T-helper 1 cell treated with Interleukin-12 subunit alpha and Interleukin-12 subunit beta and Interleukin-4 antibody, amounts not matched to agents 30 μg/mL and 1 μg/mL, for 36 hours (primary cell): ENCODE results near the gene LRP1B.
"Not testable (repeated sequence)": the region's sequence is repeated elsewhere in the genome, so short reads cannot be mapped to it uniquely, and the experiment has no call there.

ENCODE experiments used
- H3K27ac Mint-ChIP-seq: one replicate; pipeline ENCODE4 v1.8.0; 2021; ENCODE audit warnings: mild to moderate bottlenecking, mixed read lengths
- H3K27me3 Mint-ChIP-seq: one replicate; pipeline ENCODE4 v1.8.0; 2021; ENCODE audit warnings: low read depth, mixed read lengths
- H3K36me3 Mint-ChIP-seq: one replicate; pipeline ENCODE4 v1.8.0; 2021; ENCODE audit warnings: low read depth, mixed read lengths
- H3K4me1 Mint-ChIP-seq: one replicate; pipeline ENCODE4 v1.8.0; 2021; ENCODE audit warnings: low read depth, mixed read lengths
- H3K4me3 Mint-ChIP-seq: one replicate; pipeline ENCODE4 v1.8.0; 2021; ENCODE audit warnings: mild to moderate bottlenecking, moderate library complexity, mixed read lengths
- H3K9me3 Mint-ChIP-seq: one replicate; pipeline ENCODE4 v1.8.0; 2021; ENCODE audit warnings: mixed read lengths

The LRP1B gene

DNA sequence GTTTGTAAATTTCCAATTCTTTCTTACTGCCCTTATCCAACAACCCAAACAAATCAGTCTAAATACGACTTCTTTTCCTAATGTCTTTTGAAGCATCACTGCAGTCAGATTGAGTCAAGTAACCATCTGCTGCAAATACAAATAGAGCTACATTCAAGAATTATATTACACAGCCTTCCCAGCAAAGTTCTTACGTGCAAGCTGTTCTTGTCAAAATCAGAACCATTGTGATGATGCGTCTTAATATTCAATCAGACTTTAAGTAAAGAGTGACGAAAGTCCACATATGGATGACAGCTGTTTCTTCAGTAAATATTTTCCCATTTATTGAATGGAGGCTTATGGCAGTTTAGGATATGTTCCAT, 943.8 kb downstream of the LRP1B start:
- Mint-ChIP-seq H3K36me3 (no peaks in the 10 kb centered on the region), H3K4me1 (no peaks in the 10 kb centered on the region), H3K27me3 (no peaks in the 10 kb centered on the region), H3K4me3 (no peak overlapping the region), H3K9me3 (no peaks in the 10 kb centered on the region), H3K27ac (no peak overlapping the region)

DNA sequence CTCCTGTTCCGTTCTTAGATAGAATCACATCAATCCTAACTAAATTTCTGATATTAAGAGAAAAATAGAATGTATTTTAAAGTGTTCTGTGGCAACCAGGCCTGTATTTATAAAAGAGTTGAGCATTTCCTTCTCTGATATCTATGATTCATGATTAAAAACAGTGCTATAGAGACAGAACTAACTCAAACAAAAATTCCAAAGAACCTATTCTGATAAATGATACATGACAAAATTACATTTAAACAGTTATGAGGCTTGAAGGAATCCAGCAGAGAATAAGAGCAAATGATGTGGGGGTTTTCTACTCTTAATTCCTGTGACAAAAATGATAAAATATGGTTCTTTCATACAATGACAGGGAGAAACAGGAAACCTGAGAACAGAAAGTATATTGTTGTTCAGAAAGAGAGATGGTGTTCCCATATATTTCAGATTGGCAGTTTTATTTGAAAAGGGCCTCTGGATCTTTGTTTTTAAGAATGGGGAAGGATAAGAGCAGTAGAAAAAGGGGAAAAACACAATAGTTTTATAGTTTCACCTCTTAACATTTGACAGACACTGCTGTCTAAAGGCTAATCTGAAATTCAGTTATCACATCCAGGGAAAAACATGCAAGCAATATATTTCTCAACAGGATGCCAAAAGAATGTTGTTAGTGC, 944.3 kb downstream of the LRP1B start:
- H3K9me3 Mint-ChIP-seq, result no peaks in the 10 kb centered on the region
- no peaks in the 10 kb centered on the region for H3K36me3 Mint-ChIP-seq

DNA sequence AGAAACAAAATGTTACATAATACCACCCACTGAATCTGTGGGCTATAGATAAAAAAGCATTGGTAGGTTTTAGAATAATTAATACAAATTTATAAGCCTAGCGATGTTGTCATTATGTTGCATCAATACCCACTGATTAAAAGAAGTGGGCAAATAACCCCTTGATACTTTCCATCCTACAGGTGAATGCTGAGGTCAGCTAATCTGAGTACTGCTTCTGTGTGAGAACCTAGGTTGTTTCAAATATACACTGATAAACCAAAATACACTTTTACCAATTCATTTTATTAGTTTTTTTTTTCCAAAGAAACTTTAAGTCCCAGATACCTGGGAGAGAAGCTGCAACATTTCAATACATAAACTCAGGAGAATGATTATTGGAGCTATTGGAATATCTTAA, 948.6 kb downstream of the LRP1B start:
- Mint-ChIP-seq H3K4me1 (no peaks in the 10 kb centered on the region), H3K9me3 (no peaks in the 10 kb centered on the region), H3K27me3 (no peaks in the 10 kb centered on the region), H3K36me3 (no peaks in the 10 kb centered on the region), H3K27ac (no peak overlapping the region), H3K4me3 (no peak overlapping the region)

More for the DNA sequence above, 944.3 kb downstream of the LRP1B start:
- Mint-ChIP-seq H3K27me3 (no peaks in the 10 kb centered on the region), H3K4me1 (no peaks in the 10 kb centered on the region), H3K27ac (no peak overlapping the region), H3K4me3 (no peak overlapping the region)

DNA sequence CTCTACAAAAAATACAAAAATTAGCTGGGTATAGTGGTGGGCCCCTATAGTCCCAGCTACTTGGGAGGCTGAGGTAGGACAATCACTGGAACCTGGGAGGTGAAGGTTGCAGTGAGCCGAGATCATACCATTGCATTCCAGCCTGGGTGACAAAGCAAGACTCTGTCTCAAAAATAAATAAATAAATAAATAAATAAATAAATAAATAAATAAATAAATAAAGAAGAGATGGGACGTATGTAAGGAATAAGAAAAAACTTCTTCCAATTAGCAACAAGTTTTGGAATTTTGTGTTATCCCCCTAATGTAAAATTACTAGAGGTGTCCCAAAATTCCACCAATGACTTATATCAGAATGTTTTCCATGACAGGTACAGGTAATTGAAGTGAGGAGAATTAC, 961.7 kb downstream of the LRP1B start:
- H3K27ac Mint-ChIP-seq, H3K27me3 Mint-ChIP-seq, H3K4me3 Mint-ChIP-seq, H3K4me1 Mint-ChIP-seq, H3K36me3 Mint-ChIP-seq: not testable (repeated sequence)
- peaks cover 10% of the 10 kb centered on the region for H3K9me3 Mint-ChIP-seq

DNA sequence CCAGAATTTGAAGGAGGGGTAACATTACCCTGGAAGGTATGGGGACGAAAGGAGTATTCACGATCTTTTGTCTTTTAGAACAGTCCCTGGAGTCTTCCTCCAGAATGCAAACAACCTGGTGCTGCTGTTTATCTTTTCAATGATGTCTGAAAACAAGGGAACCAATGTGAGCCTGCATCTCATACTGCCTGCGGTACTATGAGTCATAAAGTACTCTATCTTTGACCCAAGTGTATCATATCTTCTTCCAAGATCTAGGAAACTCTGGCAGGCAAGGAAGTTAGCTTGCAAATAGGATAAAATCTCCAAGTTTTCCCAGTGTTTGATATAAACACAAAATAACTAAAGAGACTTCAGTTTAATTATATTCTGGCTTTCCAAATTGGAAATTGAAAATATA, 968.5 kb downstream of the LRP1B start:
- Mint-ChIP-seq H3K27me3 (no peaks in the 10 kb centered on the region), H3K4me1 (no peaks in the 10 kb centered on the region), H3K27ac (no peak overlapping the region), H3K36me3 (no peaks in the 10 kb centered on the region), H3K9me3 (no peaks in the 10 kb centered on the region), H3K4me3 (no peak overlapping the region)

DNA sequence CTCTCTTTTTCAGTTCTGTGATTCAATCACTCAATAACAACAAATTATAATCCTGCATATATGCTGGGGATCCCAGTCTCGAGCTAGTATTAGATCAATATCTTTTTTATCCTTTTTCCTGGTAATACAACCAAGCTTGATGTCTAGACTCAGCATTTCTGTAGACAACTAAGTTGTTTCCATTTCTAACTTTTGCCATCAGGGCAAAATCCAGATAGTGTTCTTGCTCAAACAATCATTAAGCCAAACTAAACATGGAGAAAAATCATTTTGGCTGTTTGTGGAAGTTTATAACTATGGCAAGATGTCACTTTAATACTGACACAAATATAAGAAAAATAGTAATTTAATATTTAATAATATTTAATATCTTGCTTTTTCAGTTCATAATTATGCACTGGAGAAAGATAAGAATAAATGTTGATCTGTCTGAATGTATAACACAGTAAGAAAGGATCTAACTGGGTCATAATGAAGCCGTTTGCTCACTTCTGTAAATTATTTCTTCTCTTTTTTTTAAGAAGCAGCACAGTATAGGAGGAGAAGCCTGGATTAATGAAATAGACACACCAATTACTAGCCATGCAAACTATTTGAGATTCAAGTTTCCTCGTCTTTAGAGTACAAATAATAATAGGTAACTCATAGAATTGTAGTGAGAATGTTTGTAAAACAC, 979.1 kb downstream of the LRP1B start:
- Mint-ChIP-seq H3K36me3 (no peaks in the 10 kb centered on the region), H3K9me3 (no peaks in the 10 kb centered on the region), H3K27me3 (no peaks in the 10 kb centered on the region), H3K27ac (no peak overlapping the region), H3K4me1 (no peaks in the 10 kb centered on the region), H3K4me3 (no peak overlapping the region)

DNA sequence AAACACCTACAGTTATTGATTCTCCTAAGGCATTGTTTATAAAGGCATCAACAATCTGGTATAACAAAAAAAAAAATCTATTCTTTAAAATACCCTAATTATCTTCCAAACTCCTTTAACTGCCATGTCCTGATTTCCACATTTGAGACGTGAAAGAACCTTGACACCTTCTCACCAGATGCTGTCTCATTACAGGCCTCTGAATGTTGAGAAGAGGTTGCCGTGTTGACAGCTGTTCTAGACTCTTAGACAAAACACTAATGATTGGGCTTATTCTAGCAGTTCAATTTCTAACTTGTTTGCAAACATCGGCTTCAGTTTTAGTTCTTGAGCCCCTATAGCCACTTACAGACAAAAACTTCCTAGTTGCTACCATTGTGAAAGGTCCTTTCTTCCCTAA, 988.8 kb downstream of the LRP1B start:
- H3K4me1 Mint-ChIP-seq, result no peaks in the 10 kb centered on the region
- no peaks in the 10 kb centered on the region for H3K36me3 Mint-ChIP-seq
- H3K4me3 Mint-ChIP-seq, result no peak overlapping the region
- no peak overlapping the region for H3K27ac Mint-ChIP-seq
- H3K27me3 Mint-ChIP-seq, result no peaks in the 10 kb centered on the region
- peaks cover 5% of the 10 kb centered on the region for H3K9me3 Mint-ChIP-seq

DNA sequence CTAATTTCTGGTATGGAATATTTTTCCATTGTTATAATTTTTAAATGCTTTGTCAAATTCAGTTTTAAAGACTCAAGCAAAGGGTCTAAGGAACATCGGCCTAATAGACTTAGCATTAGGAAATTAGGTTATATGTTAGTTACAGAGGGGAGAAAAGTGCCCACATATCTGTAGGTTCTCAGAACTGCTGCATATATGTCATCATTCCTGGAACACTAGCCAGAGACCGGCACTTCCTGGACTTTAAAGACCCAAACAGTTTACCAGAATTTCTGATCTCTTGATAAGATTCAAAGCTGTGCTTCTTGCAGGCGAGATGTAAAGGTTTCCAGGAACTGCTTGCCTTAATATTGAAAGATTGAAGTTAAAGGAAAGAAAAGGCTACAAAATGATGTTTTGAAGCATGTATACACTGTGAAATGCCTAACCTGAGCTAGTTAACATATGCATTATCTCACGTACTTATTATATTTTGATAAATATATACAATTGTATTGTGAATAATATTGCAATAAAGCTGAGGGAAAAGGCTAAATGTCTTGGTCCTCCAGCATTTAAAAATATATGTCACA, 993.6 kb downstream of the LRP1B start:
- H3K9me3 Mint-ChIP-seq, result no peaks in the 10 kb centered on the region
- H3K36me3 Mint-ChIP-seq, result no peaks in the 10 kb centered on the region
- no peaks in the 10 kb centered on the region for H3K27me3 Mint-ChIP-seq
- H3K4me1 Mint-ChIP-seq, result no peaks in the 10 kb centered on the region
- H3K27ac Mint-ChIP-seq, result no peak overlapping the region
- H3K4me3 Mint-ChIP-seq, result no peak overlapping the region

DNA sequence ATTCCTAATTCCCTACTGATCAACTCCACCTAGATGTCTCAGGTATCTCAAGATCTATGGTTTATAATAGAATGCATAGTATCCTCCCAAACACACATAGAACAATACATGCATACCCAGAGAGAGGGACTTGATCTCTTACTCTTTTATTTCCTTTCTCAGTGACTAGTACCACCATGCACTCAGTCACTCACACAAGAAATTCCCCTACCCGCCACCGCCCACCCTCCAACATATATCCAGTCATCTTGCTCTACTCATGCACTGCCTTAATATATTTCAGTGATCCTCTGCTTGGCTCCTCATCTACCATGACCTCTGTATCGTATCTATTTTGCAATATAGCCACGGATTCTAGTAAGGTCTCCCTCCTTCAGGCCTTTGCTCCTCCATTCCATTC, 996.9 kb downstream of the LRP1B start:
- H3K9me3 Mint-ChIP-seq, result no peaks in the 10 kb centered on the region
- no peak overlapping the region for H3K27ac Mint-ChIP-seq
- no peaks in the 10 kb centered on the region for H3K27me3 Mint-ChIP-seq
- H3K36me3 Mint-ChIP-seq, result no peaks in the 10 kb centered on the region
- no peak overlapping the region for H3K4me3 Mint-ChIP-seq
- H3K4me1 Mint-ChIP-seq, result no peaks in the 10 kb centered on the region

DNA sequence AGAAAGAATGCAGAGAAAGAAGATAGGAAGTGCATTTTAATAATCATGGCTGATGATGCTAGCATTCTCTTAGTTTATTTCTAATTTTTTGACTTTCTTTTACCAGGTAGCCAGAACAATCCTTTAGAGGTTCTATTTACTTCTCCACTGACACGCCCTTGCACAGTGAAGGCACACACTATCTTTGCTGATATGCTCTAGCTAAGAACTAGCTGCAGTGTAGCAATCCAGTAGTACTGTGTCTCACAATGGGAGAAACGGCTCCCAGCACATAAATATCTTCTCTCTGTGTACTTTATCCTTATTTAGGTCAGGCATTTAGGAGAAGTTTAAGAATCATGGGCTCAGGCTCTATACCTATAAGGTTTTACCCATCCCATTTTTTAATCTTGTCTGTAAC, 1005.4 kb downstream of the LRP1B start:
- no peaks in the 10 kb centered on the region for H3K4me1 Mint-ChIP-seq
- H3K27me3 Mint-ChIP-seq, result no peaks in the 10 kb centered on the region
- no peak overlapping the region for H3K27ac Mint-ChIP-seq
- H3K36me3 Mint-ChIP-seq, result no peaks in the 10 kb centered on the region
- H3K9me3 Mint-ChIP-seq, result peaks cover 12% of the 10 kb centered on the region
- H3K4me3 Mint-ChIP-seq, result no peak overlapping the region

DNA sequence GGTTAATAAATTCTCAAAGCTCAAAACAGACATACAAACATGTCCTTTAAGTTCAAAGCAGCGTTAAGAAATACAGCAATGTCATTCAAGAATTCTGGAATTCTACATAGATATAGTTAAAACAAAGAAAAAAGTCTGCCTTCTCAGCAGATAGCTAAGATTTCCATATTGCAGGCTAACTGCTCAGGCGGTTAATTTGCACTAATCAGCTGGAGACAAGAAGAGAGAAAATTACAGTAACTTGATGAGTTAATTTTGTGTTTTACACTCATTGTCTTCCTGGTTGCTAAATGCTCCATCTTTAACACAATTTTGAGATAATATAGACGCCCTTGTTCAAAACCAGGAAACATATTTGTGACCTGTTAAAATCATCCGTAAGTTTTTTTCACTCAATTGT, 1012.0 kb downstream of the LRP1B start:
- Mint-ChIP-seq H3K27ac (no peak overlapping the region), H3K4me1 (no peaks in the 10 kb centered on the region), H3K9me3 (no peaks in the 10 kb centered on the region), H3K36me3 (no peaks in the 10 kb centered on the region), H3K27me3 (no peaks in the 10 kb centered on the region), H3K4me3 (no peak overlapping the region)

DNA sequence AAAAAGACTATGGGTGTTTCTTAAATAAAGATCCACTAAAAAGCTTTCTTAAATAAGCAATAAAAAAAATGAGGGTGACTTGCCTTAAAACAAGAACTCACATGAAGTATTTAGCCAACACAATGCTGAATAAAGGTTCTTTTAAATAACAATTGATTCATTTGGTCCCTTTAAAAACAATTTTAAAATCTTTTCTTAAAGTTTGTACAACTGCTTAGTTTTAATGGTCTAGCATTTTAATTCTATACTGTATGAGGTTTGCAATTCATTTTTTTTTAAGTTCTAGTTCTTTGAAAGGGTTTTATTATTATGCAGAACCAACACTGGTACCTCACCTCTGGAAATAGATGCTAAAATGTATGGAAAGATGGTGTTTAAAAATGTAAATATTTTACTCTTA, 1017.5 kb downstream of the LRP1B start:
- no peak overlapping the region for H3K4me3 Mint-ChIP-seq
- no peaks in the 10 kb centered on the region for H3K4me1 Mint-ChIP-seq
- H3K27me3 Mint-ChIP-seq, result no peaks in the 10 kb centered on the region
- no peak overlapping the region for H3K27ac Mint-ChIP-seq
- H3K9me3 Mint-ChIP-seq, result no peaks in the 10 kb centered on the region
- no peaks in the 10 kb centered on the region for H3K36me3 Mint-ChIP-seq

DNA sequence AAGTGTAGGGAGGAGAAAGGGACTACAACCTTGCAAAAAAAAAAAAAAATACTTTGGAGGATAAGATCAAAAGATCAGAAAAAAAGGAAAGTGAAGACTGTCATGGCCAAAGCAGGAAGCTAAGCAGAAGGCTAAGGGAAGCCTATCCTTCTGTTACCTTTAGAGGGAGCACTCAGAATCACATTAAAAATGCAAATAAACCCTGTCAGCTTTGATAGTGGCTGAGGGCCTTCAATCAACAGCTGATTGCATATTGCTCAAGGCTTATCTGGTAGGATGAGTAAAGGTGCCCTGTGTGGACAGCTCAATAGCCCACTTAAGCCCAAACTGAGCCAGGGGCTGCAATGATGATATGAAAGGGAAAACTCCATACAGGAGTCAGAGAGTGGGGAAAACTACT, 1021.2 kb downstream of the LRP1B start:
- Mint-ChIP-seq H3K4me1 (no peaks in the 10 kb centered on the region), H3K36me3 (no peaks in the 10 kb centered on the region), H3K27ac (no peak overlapping the region), H3K9me3 (no peaks in the 10 kb centered on the region), H3K4me3 (no peak overlapping the region), H3K27me3 (no peaks in the 10 kb centered on the region)

DNA sequence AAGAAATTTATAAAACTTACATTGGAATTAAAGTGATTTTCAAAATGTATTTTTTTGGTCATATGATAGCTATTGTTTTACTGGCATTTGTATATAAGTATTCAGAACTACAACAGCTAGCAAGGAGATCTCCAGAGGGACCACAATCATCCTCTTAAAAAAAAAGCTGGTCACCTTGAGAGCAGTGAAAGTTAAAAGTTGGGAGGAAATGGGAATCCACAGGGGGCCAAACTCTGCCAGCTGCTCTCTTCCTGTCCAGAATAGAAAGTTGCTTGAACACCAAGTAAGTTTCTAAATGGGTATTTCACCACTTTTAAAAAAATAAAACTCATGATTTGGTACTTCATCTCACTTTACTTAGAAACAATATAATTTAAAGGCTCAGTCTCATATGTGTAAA, 1025.1 kb downstream of the LRP1B start:
- H3K27me3 Mint-ChIP-seq, result no peaks in the 10 kb centered on the region
- H3K4me1 Mint-ChIP-seq, result no peaks in the 10 kb centered on the region
- H3K36me3 Mint-ChIP-seq, result no peaks in the 10 kb centered on the region
- H3K9me3 Mint-ChIP-seq, result no peaks in the 10 kb centered on the region
- H3K4me3 Mint-ChIP-seq, result no peak overlapping the region
- no peak overlapping the region for H3K27ac Mint-ChIP-seq

DNA sequence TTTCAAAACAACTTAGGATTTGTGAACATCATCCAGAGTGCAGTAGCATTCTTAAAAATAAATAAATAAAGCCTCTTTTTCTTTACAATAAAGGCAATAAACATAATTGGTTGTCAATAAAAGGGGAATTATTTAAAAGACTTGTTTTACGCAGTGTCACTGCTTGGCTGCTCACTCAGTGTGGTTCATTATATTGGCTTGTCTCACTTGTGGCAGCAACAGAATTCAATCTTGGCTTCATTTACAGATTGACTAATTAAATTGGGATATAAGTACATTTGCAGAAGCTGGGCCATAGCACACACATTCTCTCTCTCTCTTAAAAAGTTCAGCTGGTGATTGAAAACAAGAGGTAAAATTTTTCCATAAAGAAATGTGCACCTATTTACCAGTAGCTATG, 1027.6 kb downstream of the LRP1B start:
- no peak overlapping the region for H3K27ac Mint-ChIP-seq
- no peak overlapping the region for H3K4me3 Mint-ChIP-seq
- no peaks in the 10 kb centered on the region for H3K9me3 Mint-ChIP-seq
- no peaks in the 10 kb centered on the region for H3K36me3 Mint-ChIP-seq
- H3K4me1 Mint-ChIP-seq, result no peaks in the 10 kb centered on the region
- no peaks in the 10 kb centered on the region for H3K27me3 Mint-ChIP-seq
